Measurements from ENCODE around the gene TPP2.

TPP2 gene

DNA sequence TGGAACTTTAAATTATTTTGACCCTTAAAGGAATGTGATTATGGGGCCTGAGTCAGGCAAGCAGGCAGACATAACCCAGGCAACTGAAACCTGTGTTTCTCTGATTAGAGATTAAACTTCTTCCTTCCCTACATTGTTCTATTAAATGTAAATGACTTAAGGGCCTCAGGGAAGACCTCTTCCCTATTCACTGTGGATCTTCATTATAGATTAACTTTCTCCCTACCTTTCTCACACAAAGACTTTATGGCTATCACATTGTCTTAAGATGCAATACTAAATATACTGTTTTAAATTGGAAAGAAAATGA, 106.9 kb downstream of the TPP2 start:
- Histone ChIP-seq H2AK5ac (ENCODE audit: low read length, severe bottlenecking) (no peak overlapping the region), H3K9ac (ENCODE audit: low read length) (peak overlapping the region; percentile 54), H3K36me3 (ENCODE audit: control insufficient read depth in 1 of 2, insufficient read depth in 2 of 2, low read depth in 1 of 2, low read length in 2 of 2) (no peaks in the 10 kb centered on the region), H3K9me3 (ENCODE audit: control insufficient read depth, low read length) (peaks cover 3% of the 10 kb centered on the region), H2BK12ac (ENCODE audit: low read length in 2 of 2) (no peak overlapping the region), H2BK120ac (ENCODE audit: low read depth, low read length) (no peak overlapping the region), H3K18ac (ENCODE audit: low read depth in 1 of 2, low read length in 2 of 2) (no peak overlapping the region), H3K4me3 (ENCODE audit: insufficient read depth in 1 of 2, low read depth in 1 of 2, low read length in 2 of 2) (no peak overlapping the region), H3K4me1 (ENCODE audit: control insufficient read depth, insufficient read depth, low read depth, low read length) (peaks cover 15% of the 10 kb centered on the region), H3K4ac (ENCODE audit: low read depth in 1 of 2, low read length in 2 of 2) (no peak overlapping the region), H3K79me1 (replicated peaks; ENCODE audit: low read length, poor library complexity, severe bottlenecking) (no peaks in the 10 kb centered on the region), H3K23ac (ENCODE audit: low read length in 2 of 2) (no peak overlapping the region), H3K27me3 (ENCODE audit: control insufficient read depth in 1 of 2, insufficient read depth in 1 of 2, low read length in 2 of 2) (no peaks in the 10 kb centered on the region), H3K4me2 (ENCODE audit: low read length, poor library complexity, severe bottlenecking) (no peak overlapping the region), H2BK5ac (ENCODE audit: low read depth, low read length, poor library complexity, severe bottlenecking) (no peak overlapping the region), H2AFZ (ENCODE audit: low read depth, low read length) (no peak overlapping the region), H4K8ac (ENCODE audit: low read length) (no peak overlapping the region), H3K27ac (ENCODE audit: low read length, poor library complexity, severe bottlenecking) (peak overlapping the region; percentile 50), H2BK15ac (ENCODE audit: low read depth, poor library complexity, severe bottlenecking) (no peak overlapping the region), H4K91ac (ENCODE audit: low read length) (no peak overlapping the region), H3K14ac (ENCODE audit: low read length in 2 of 2) (no peak overlapping the region)
- DNase-seq: no peak

GRCh38 chr13:102704238-102705058, 107.7 kb downstream of the TPP2 start:
- H2AFZ ChIP-seq (ENCODE audit: low read depth, low read length): no peak overlapping the region
- 84% methylated on average over 6 of the region's 6 CpGs for WGBS
- H3K36me3 ChIP-seq (ENCODE audit: control insufficient read depth in 1 of 2, insufficient read depth in 2 of 2, low read depth in 1 of 2, low read length in 2 of 2): no peaks in the 10 kb centered on the region
- no peaks in the 10 kb centered on the region for H3K27me3 ChIP-seq (ENCODE audit: control insufficient read depth in 1 of 2, insufficient read depth in 1 of 2, low read length in 2 of 2)
- no peak overlapping the region for H3K4me3 ChIP-seq (ENCODE audit: insufficient read depth in 1 of 2, low read depth in 1 of 2, low read length in 2 of 2)
- no peak overlapping the region for H4K8ac ChIP-seq (ENCODE audit: low read length)
- peak overlapping the region; percentile 49 for H2AK5ac ChIP-seq (ENCODE audit: low read length, severe bottlenecking)
- H2BK5ac ChIP-seq (ENCODE audit: low read depth, low read length, poor library complexity, severe bottlenecking): peak overlapping the region; percentile 81
- no peak for DNase-seq
- H3K4ac ChIP-seq (ENCODE audit: low read depth in 1 of 2, low read length in 2 of 2): no peak overlapping the region
- no peak overlapping the region for H2BK120ac ChIP-seq (ENCODE audit: low read depth, low read length)
- H3K4me1 ChIP-seq (ENCODE audit: control insufficient read depth, insufficient read depth, low read depth, low read length): peaks cover 19% of the 10 kb centered on the region
- no peak overlapping the region for H2BK15ac ChIP-seq (ENCODE audit: low read depth, poor library complexity, severe bottlenecking)
- H3K23ac ChIP-seq (ENCODE audit: low read length in 2 of 2): no peak overlapping the region
- no peaks in the 10 kb centered on the region for H3K9me3 ChIP-seq (ENCODE audit: control insufficient read depth, low read length)
- no peak overlapping the region for H3K14ac ChIP-seq (ENCODE audit: low read length in 2 of 2)
- H3K4me2 ChIP-seq (ENCODE audit: low read length, poor library complexity, severe bottlenecking): no peak overlapping the region
- H3K9ac ChIP-seq (ENCODE audit: low read length): no peak overlapping the region
- no peak overlapping the region for H2BK12ac ChIP-seq (ENCODE audit: low read length in 2 of 2)
- peak overlapping the region; percentile 52 for H3K27ac ChIP-seq (ENCODE audit: low read length, poor library complexity, severe bottlenecking)
- H3K79me1 ChIP-seq (replicated peaks; ENCODE audit: low read length, poor library complexity, severe bottlenecking): no peaks in the 10 kb centered on the region
- H3K18ac ChIP-seq (ENCODE audit: low read depth in 1 of 2, low read length in 2 of 2): no peak overlapping the region
- H4K91ac ChIP-seq (ENCODE audit: low read length): no peak overlapping the region

GRCh38 chr13:102707467-102707866, 110.7 kb downstream of the TPP2 start:
- H3K27ac ChIP-seq (ENCODE audit: low read length, poor library complexity, severe bottlenecking): peak overlapping the region; percentile 72
- WGBS: 10% methylated on average over 4 of the region's 4 CpGs
- no peak overlapping the region for H3K4me2 ChIP-seq (ENCODE audit: low read length, poor library complexity, severe bottlenecking)
- no peaks in the 10 kb centered on the region for H3K9me3 ChIP-seq (ENCODE audit: control insufficient read depth, low read length)
- H3K4me3 ChIP-seq (ENCODE audit: insufficient read depth in 1 of 2, low read depth in 1 of 2, low read length in 2 of 2): peak overlapping the region in 1 of 2 experiments; percentile 55
- H3K79me1 ChIP-seq (replicated peaks; ENCODE audit: low read length, poor library complexity, severe bottlenecking): no peaks in the 10 kb centered on the region
- H4K91ac ChIP-seq (ENCODE audit: low read length): no peak overlapping the region
- no peaks in the 10 kb centered on the region for H3K36me3 ChIP-seq (ENCODE audit: control insufficient read depth in 1 of 2, insufficient read depth in 2 of 2, low read depth in 1 of 2, low read length in 2 of 2)
- H3K4ac ChIP-seq (ENCODE audit: low read depth in 1 of 2, low read length in 2 of 2): no peak overlapping the region
- no peak overlapping the region for H3K23ac ChIP-seq (ENCODE audit: low read length in 2 of 2)
- no peak overlapping the region for H2BK12ac ChIP-seq (ENCODE audit: low read length in 2 of 2)
- no peak overlapping the region for H3K18ac ChIP-seq (ENCODE audit: low read depth in 1 of 2, low read length in 2 of 2)
- H2BK15ac ChIP-seq (ENCODE audit: low read depth, poor library complexity, severe bottlenecking): no peak overlapping the region
- no peak overlapping the region for H2BK5ac ChIP-seq (ENCODE audit: low read depth, low read length, poor library complexity, severe bottlenecking)
- H2BK120ac ChIP-seq (ENCODE audit: low read depth, low read length): no peak overlapping the region
- H3K9ac ChIP-seq (ENCODE audit: low read length): peak overlapping the region; percentile 34
- H2AFZ ChIP-seq (ENCODE audit: low read depth, low read length): no peak overlapping the region
- peaks cover 11% of the 10 kb centered on the region for H3K4me1 ChIP-seq (ENCODE audit: control insufficient read depth, insufficient read depth, low read depth, low read length)
- peak; percentile 78 for DNase-seq
- H4K8ac ChIP-seq (ENCODE audit: low read length): no peak overlapping the region
- no peaks in the 10 kb centered on the region for H3K27me3 ChIP-seq (ENCODE audit: control insufficient read depth in 1 of 2, insufficient read depth in 1 of 2, low read length in 2 of 2)
- H3K14ac ChIP-seq (ENCODE audit: low read length in 2 of 2): no peak overlapping the region
- no peak overlapping the region for H2AK5ac ChIP-seq (ENCODE audit: low read length, severe bottlenecking)

DNA sequence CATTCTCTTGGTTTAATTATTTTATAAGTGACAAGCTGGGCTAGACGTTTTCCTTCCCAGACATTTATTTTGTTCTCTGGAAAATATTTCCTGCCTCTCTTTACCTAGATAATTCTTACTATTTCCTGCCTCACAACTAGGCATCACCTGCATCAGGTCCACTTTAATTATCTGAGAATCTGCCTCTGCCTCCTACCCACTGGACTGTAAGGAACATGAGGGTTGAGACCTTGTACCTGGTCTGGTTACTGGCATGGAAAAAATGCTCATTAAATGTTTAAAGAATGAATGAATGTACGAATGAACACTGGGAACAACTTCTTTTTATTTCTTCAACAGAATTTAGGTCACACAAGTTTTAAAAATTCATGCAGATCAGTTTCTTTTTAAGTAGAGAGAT, 111.4 kb downstream of the TPP2 start:
- no peak overlapping the region for H2AFZ ChIP-seq (ENCODE audit: low read depth, low read length)
- no peak overlapping the region for H2BK15ac ChIP-seq (ENCODE audit: low read depth, poor library complexity, severe bottlenecking)
- H2BK12ac ChIP-seq (ENCODE audit: low read length in 2 of 2): no peak overlapping the region
- no peak overlapping the region for H3K14ac ChIP-seq (ENCODE audit: low read length in 2 of 2)
- H4K8ac ChIP-seq (ENCODE audit: low read length): no peak overlapping the region
- no peaks in the 10 kb centered on the region for H3K79me1 ChIP-seq (replicated peaks; ENCODE audit: low read length, poor library complexity, severe bottlenecking)
- no peak overlapping the region for H3K23ac ChIP-seq (ENCODE audit: low read length in 2 of 2)
- no peak overlapping the region for H3K4me3 ChIP-seq (ENCODE audit: insufficient read depth in 1 of 2, low read depth in 1 of 2, low read length in 2 of 2)
- no peak overlapping the region for H2BK120ac ChIP-seq (ENCODE audit: low read depth, low read length)
- no peak overlapping the region for H3K4ac ChIP-seq (ENCODE audit: low read depth in 1 of 2, low read length in 2 of 2)
- peak overlapping the region; percentile 33 for H3K27ac ChIP-seq (ENCODE audit: low read length, poor library complexity, severe bottlenecking)
- no peak for DNase-seq
- H3K36me3 ChIP-seq (ENCODE audit: control insufficient read depth in 1 of 2, insufficient read depth in 2 of 2, low read depth in 1 of 2, low read length in 2 of 2): no peaks in the 10 kb centered on the region
- H3K9me3 ChIP-seq (ENCODE audit: control insufficient read depth, low read length): no peaks in the 10 kb centered on the region
- H3K27me3 ChIP-seq (ENCODE audit: control insufficient read depth in 1 of 2, insufficient read depth in 1 of 2, low read length in 2 of 2): no peaks in the 10 kb centered on the region
- 100% methylated on average over 1 of the region's 2 CpGs for WGBS
- H3K18ac ChIP-seq (ENCODE audit: low read depth in 1 of 2, low read length in 2 of 2): peak overlapping the region in 1 of 2 experiments; percentile 33
- H4K91ac ChIP-seq (ENCODE audit: low read length): no peak overlapping the region
- peaks cover 9% of the 10 kb centered on the region for H3K4me1 ChIP-seq (ENCODE audit: control insufficient read depth, insufficient read depth, low read depth, low read length)
- H3K9ac ChIP-seq (ENCODE audit: low read length): peak overlapping the region; percentile 28
- H3K4me2 ChIP-seq (ENCODE audit: low read length, poor library complexity, severe bottlenecking): no peak overlapping the region
- H2AK5ac ChIP-seq (ENCODE audit: low read length, severe bottlenecking): no peak overlapping the region
- H2BK5ac ChIP-seq (ENCODE audit: low read depth, low read length, poor library complexity, severe bottlenecking): no peak overlapping the region
